NT2/D1 (cell line): ENCODE data around the gene ASNS.
"Not testable (repeated sequence)": the region's sequence is repeated elsewhere in the genome, so short reads cannot be mapped to it uniquely, and the experiment has no call there.

ENCODE experiments used
- DNase-seq: peaks from one replicate; pipeline ENCODE4 v3.0.0-alpha.2; 2011; ENCODE audit warnings: low read depth, low spot score
- H3K27me3 ChIP-seq: 2 replicates; pipeline ENCODE4 v1.6.0; 2011; ENCODE audit warnings: mild to moderate bottlenecking; ENCODE audit not compliant: insufficient read length, insufficient read depth
- H3K36me3 ChIP-seq: 2 replicates; pipeline ENCODE4 v1.6.1; 2011; ENCODE audit warnings: mild to moderate bottlenecking, low read length, mixed read lengths; ENCODE audit not compliant: insufficient read depth, insufficient read length
- H3K4me1 ChIP-seq: 2 replicates; pipeline ENCODE4 v1.5.1; 2011; ENCODE audit not compliant: insufficient read depth, insufficient read length
- H3K4me3 ChIP-seq: 2 replicates; pipeline ENCODE4 v1.5.1; 2011; ENCODE audit warnings: low read depth; ENCODE audit not compliant: insufficient read length
- H3K9ac ChIP-seq: 2 replicates; pipeline ENCODE4 v1.6.0; 2011; ENCODE audit warnings: low read depth; ENCODE audit not compliant: insufficient read length
- H3K9me3 ChIP-seq: 2 replicates; pipeline ENCODE4 v1.5.1; 2011; ENCODE audit warnings: mild to moderate bottlenecking, low read length; ENCODE audit not compliant: insufficient read depth
- SUZ12 ChIP-seq: IDR thresholded peaks from 2 replicates; pipeline ENCODE4 v1.6.1; 2011; ENCODE audit not compliant: insufficient read length, insufficient read depth; ENCODE audit errors: extremely low read depth
- YY1 ChIP-seq: IDR thresholded peaks from 2 replicates; pipeline ENCODE4 v1.6.1; 2011; ENCODE audit not compliant: insufficient read length, insufficient read depth
- ZNF274 ChIP-seq: IDR thresholded peaks from 2 replicates; pipeline ENCODE4 v1.6.1; 2011; ENCODE audit warnings: mild to moderate bottlenecking, low read depth, low read length

Gene ASNS

GRCh38 chr7:97871659-97872024 lies 566 bp downstream of the ASNS start:
- Histone ChIP-seq H3K9ac (peak overlapping the region; percentile 72), H3K4me3 (peak overlapping the region; percentile 71), H3K27me3 (no peaks in the 10 kb centered on the region), H3K4me1 (no peaks in the 10 kb centered on the region), H3K9me3 (no peaks in the 10 kb centered on the region), H3K36me3 (peaks cover 6% of the 10 kb centered on the region)
- TF ChIP-seq YY1 (no peak), SUZ12 (no peak), ZNF274 (no peak)
- DNase-seq, result no peak

GRCh38 chr7:97868788-97869187 lies 3.4 kb downstream of the ASNS start:
- H3K4me1 ChIP-seq, result no peaks in the 10 kb centered on the region
- H3K36me3 ChIP-seq, result peaks cover 12% of the 10 kb centered on the region
- no peak overlapping the region for H3K4me3 ChIP-seq
- DNase-seq, result no peak
- TF ChIP-seq YY1, result no peak
- TF ChIP-seq SUZ12, result no peak
- no peak for TF ChIP-seq ZNF274
- H3K9ac ChIP-seq, result no peak overlapping the region
- H3K9me3 ChIP-seq, result no peaks in the 10 kb centered on the region
- H3K27me3 ChIP-seq, result no peaks in the 10 kb centered on the region

- Histone ChIP-seq H3K4me3 (no peak overlapping the region), H3K36me3 (peaks cover 16% of the 10 kb centered on the region), H3K27me3 (no peaks in the 10 kb centered on the region), H3K9ac (no peak overlapping the region), H3K4me1 (no peaks in the 10 kb centered on the region), H3K9me3 (no peaks in the 10 kb centered on the region)
- no peak for DNase-seq
- TF ChIP-seq SUZ12, result no peak
- no peak for TF ChIP-seq YY1
- no peak for TF ChIP-seq ZNF274
These were observed 3.9 kb downstream of the ASNS start for GRCh38 chr7:97868314-97868713.

- Histone ChIP-seq H3K4me3 (no peak overlapping the region), H3K9ac (no peak overlapping the region), H3K36me3 (peaks cover 17% of the 10 kb centered on the region), H3K9me3 (no peaks in the 10 kb centered on the region), H3K27me3 (no peaks in the 10 kb centered on the region), H3K4me1 (no peaks in the 10 kb centered on the region)
- no peak for TF ChIP-seq ZNF274
- TF ChIP-seq SUZ12, result no peak
- no peak for TF ChIP-seq YY1
- DNase-seq, result no peak
These were observed 7.1 kb downstream of the ASNS start for GRCh38 chr7:97865104-97865503.

GRCh38 chr7:97859606-97860204 lies 12.5 kb downstream of the ASNS start:
- DNase-seq, result no peak
- H3K9me3 ChIP-seq, result no peaks in the 10 kb centered on the region
- TF ChIP-seq ZNF274 (no peak), SUZ12 (no peak), YY1 (no peak)
- no peak overlapping the region for H3K9ac ChIP-seq
- no peak overlapping the region for H3K4me3 ChIP-seq
- H3K27me3 ChIP-seq, result no peaks in the 10 kb centered on the region
- H3K36me3 ChIP-seq, result peaks cover 25% of the 10 kb centered on the region
- no peaks in the 10 kb centered on the region for H3K4me1 ChIP-seq

- TF ChIP-seq ZNF274 (no peak), SUZ12 (no peak), YY1 (no peak)
- peaks cover 30% of the 10 kb centered on the region for H3K36me3 ChIP-seq
These were observed 14.0 kb downstream of the ASNS start for GRCh38 chr7:97858221-97858620.

GRCh38 chr7:97857544-97857943 lies 14.7 kb downstream of the ASNS start:
- no peaks in the 10 kb centered on the region for H3K4me1 ChIP-seq
- no peaks in the 10 kb centered on the region for H3K9me3 ChIP-seq
- no peaks in the 10 kb centered on the region for H3K27me3 ChIP-seq
- H3K4me3 ChIP-seq, result no peak overlapping the region
- no peak for DNase-seq
- peaks cover 30% of the 10 kb centered on the region for H3K36me3 ChIP-seq
- TF ChIP-seq YY1 (no peak), SUZ12 (no peak), ZNF274 (no peak)
- H3K9ac ChIP-seq, result no peak overlapping the region

More at GRCh38 chr7:97858221-97858620, 14.0 kb downstream of the ASNS start:
- no peak overlapping the region for H3K4me3 ChIP-seq
- no peaks in the 10 kb centered on the region for H3K27me3 ChIP-seq
- H3K9me3 ChIP-seq, result no peaks in the 10 kb centered on the region
- H3K4me1 ChIP-seq, result no peaks in the 10 kb centered on the region
- no peak overlapping the region for H3K9ac ChIP-seq
- no peak for DNase-seq

- Histone ChIP-seq H3K36me3 (peaks cover 23% of the 10 kb centered on the region), H3K9me3 (no peaks in the 10 kb centered on the region), H3K9ac (no peak overlapping the region), H3K4me3 (no peak overlapping the region), H3K27me3 (no peaks in the 10 kb centered on the region), H3K4me1 (no peaks in the 10 kb centered on the region)
- TF ChIP-seq SUZ12, result no peak
- TF ChIP-seq ZNF274, result no peak
- no peak for TF ChIP-seq YY1
- DNase-seq, result no peak
These were observed 20.5 kb downstream of the ASNS start for GRCh38 chr7:97851683-97852082.

- H3K9ac ChIP-seq, H3K27me3 ChIP-seq: not testable (repeated sequence)
These were observed 21.8 kb downstream of the ASNS start for GRCh38 chr7:97850262-97851031.

More at GRCh38 chr7:97850262-97851031, 21.8 kb downstream of the ASNS start:
- DNase-seq, H3K9me3 ChIP-seq, H3K4me3 ChIP-seq, H3K4me1 ChIP-seq: not testable (repeated sequence)
- peaks cover 20% of the 10 kb centered on the region for H3K36me3 ChIP-seq
